Measurements from ENCODE around the gene UIMC1. TPM values are rescaled to one million over a fixed set of nuclear protein-coding genes. Genes with fewer than 3 reads are reported as not detected.

Gene UIMC1
- total RNA-seq, 4 donors from 2014 or later: 40.2 to 56.7 (median 44.6) TPM

GRCh38 chr5:176876506-176877431, 129.8 kb downstream of the UIMC1 start:
- no peak for TF ChIP-seq CTCF (IDR thresholded peaks at IDR 0.05)
- no peak for TF ChIP-seq POLR2A (IDR thresholded peaks at IDR 0.05)
- no peak for TF ChIP-seq EP300 (IDR thresholded peaks at IDR 0.05)
- no peak for DNase-seq (ENCODE audit: low spot score in 2 of 2)
- WGBS, 2 donors: 62 to 63% methylated on average over 12 to 24 of the region's 24 CpGs
- Histone ChIP-seq H3K27ac (no peak overlapping the region), H3K36me3 (peaks cover 0 to 8% (median 0%) of the 10 kb centered on the region in 3 donors), H3K9me3 (no peaks in the 10 kb centered on the region), H3K4me3 (no peak overlapping the region), H3K4me1 (no peaks in the 10 kb centered on the region), H3K27me3 (peaks cover 0 to 38% of the 10 kb centered on the region in 2 donors)

- DNase-seq (ENCODE audit: low spot score in 2 of 2): no peak
- WGBS, 2 donors: 40 to 46% methylated on average over 25 to 26 of the region's 27 CpGs
- Histone ChIP-seq H3K27me3 (peaks cover 0 to 38% of the 10 kb centered on the region in 2 donors), H3K4me3 (no peak overlapping the region), H3K9me3 (no peaks in the 10 kb centered on the region), H3K4me1 (no peaks in the 10 kb centered on the region), H3K27ac (no peak overlapping the region), H3K36me3 (no peaks in the 10 kb centered on the region)
- TF ChIP-seq CTCF (IDR thresholded peaks at IDR 0.05): no peak
- TF ChIP-seq EP300 (IDR thresholded peaks at IDR 0.05): no peak
- no peak for TF ChIP-seq POLR2A (IDR thresholded peaks at IDR 0.05)
Measured at GRCh38 chr5:176875783-176876505, 130.6 kb downstream of the UIMC1 start.

- no peaks in the 10 kb centered on the region for H3K4me1 ChIP-seq
- no peak for TF ChIP-seq CTCF (IDR thresholded peaks at IDR 0.05)
- TF ChIP-seq EP300 (IDR thresholded peaks at IDR 0.05): no peak
- no peaks in the 10 kb centered on the region for H3K36me3 ChIP-seq
- H3K27ac ChIP-seq: no peak overlapping the region
- H3K27me3 ChIP-seq: peaks cover 0 to 38% of the 10 kb centered on the region in 2 donors
- no peak overlapping the region for H3K4me3 ChIP-seq
- H3K9me3 ChIP-seq: no peaks in the 10 kb centered on the region
- DNase-seq (ENCODE audit: low spot score in 2 of 2): no peak
- WGBS, 2 donors: 54 to 56% methylated on average over 17 of the region's 17 CpGs
Measured at GRCh38 chr5:176875014-176875550, 131.5 kb downstream of the UIMC1 start.

GRCh38 chr5:176874198-176874780, 132.3 kb downstream of the UIMC1 start:
- TF ChIP-seq POLR2A (IDR thresholded peaks at IDR 0.05) (no peak), EP300 (IDR thresholded peaks at IDR 0.05) (no peak), CTCF (IDR thresholded peaks at IDR 0.05) (no peak)
- peaks cover 0 to 38% of the 10 kb centered on the region in 2 donors for H3K27me3 ChIP-seq
- WGBS, 2 donors: 69 to 72% methylated on average over 15 to 20 of the region's 20 CpGs

More at GRCh38 chr5:176874198-176874780, 132.3 kb downstream of the UIMC1 start:
- no peaks in the 10 kb centered on the region for H3K36me3 ChIP-seq
- no peak overlapping the region for H3K27ac ChIP-seq
- H3K9me3 ChIP-seq: no peaks in the 10 kb centered on the region
- DNase-seq (ENCODE audit: low spot score in 2 of 2): no peak
- no peak overlapping the region for H3K4me3 ChIP-seq
- no peaks in the 10 kb centered on the region for H3K4me1 ChIP-seq

Data from tibial nerve (tissue), 4 donors.